HG02973 (cell line): ENCODE results near the gene VTN.

ENCODE experiments used
- ATAC-seq: cut with Tn5 transposase; IDR thresholded peaks from one replicate; pipeline ENCODE4 v1.9.1; 2021; ENCODE audit warnings: moderate library complexity; ENCODE audit not compliant: unreplicated experiment

Gene VTN

GRCh38 chr17:28324781-28325180 is 45.3 kb downstream of the VTN start:
- ATAC-seq, result no peak

- ATAC-seq, result no peak
These were observed 45.8 kb downstream of the VTN start for GRCh38 chr17:28324267-28324745.

GRCh38 chr17:28320215-28321061 is 49.7 kb downstream of the VTN start:
- ATAC-seq, result no peak

- ATAC-seq, result no peak
These were observed 50.5 kb downstream of the VTN start for GRCh38 chr17:28319598-28319935.

- ATAC-seq, result peak; percentile 85
These were observed 51.1 kb downstream of the VTN start, which contains the start of gene TMEM97 for GRCh38 chr17:28318759-28319597. TSS of gene TMEM97 (plus strand) at chr17:28319200. CDS start at chr17:28319240, 40 bp downstream.

- peak; percentile 13 for ATAC-seq
These were observed 51.9 kb downstream of the VTN start for GRCh38 chr17:28317966-28318758.
